Ishikawa (cell line): ENCODE results near the gene GNAT1.

Experiments used
- CEBPB ChIP-seq: IDR thresholded peaks from 2 replicates; pipeline ENCODE4 v1.6.1; 2012
- CREB1 ChIP-seq: IDR thresholded peaks from 2 replicates; pipeline ENCODE4 v1.6.1; 2012; ENCODE audit warnings: low read depth
- EGR1 ChIP-seq: IDR thresholded peaks from 2 replicates; pipeline ENCODE4 v1.6.1; 2012
- EP300 ChIP-seq: IDR thresholded peaks from 2 replicates; pipeline ENCODE4 v1.6.1; 2012; ENCODE audit warnings: borderline replicate concordance
- FOXM1 ChIP-seq: IDR thresholded peaks from 2 replicates; pipeline ENCODE4 v1.6.1; 2012; ENCODE audit warnings: low read depth, borderline replicate concordance
- NFIC ChIP-seq: IDR thresholded peaks from 2 replicates; pipeline ENCODE4 v1.6.1; 2012
- RAD21 ChIP-seq: IDR thresholded peaks from 2 replicates; pipeline ENCODE4 v1.6.1; 2012; ENCODE audit warnings: low read depth
- TAF1 ChIP-seq: IDR thresholded peaks from 2 replicates; pipeline ENCODE4 v1.6.1; 2012; ENCODE audit warnings: low read depth, mild to moderate bottlenecking
- TCF12 ChIP-seq: IDR thresholded peaks from 2 replicates; pipeline ENCODE4 v1.6.1; 2012; ENCODE audit warnings: low read depth
- TEAD4 ChIP-seq: IDR thresholded peaks from 2 replicates; pipeline ENCODE4 v1.6.1; 2012
- USF1 ChIP-seq: IDR thresholded peaks from 2 replicates; pipeline ENCODE4 v1.6.1; 2012
- YY1 ChIP-seq: IDR thresholded peaks from 2 replicates; pipeline ENCODE4 v1.6.1; 2012; ENCODE audit warnings: low read depth
- ZBTB7A ChIP-seq: IDR thresholded peaks from 2 replicates; pipeline ENCODE4 v1.6.1; 2012; ENCODE audit warnings: low read depth
- TF ChIP-seq, protein P1 (sequence below): IDR thresholded peaks from 2 replicates; pipeline ENCODE4 v1.6.1; 2012
- TF ChIP-seq, protein P2 (sequence below): IDR thresholded peaks from 2 replicates; pipeline ENCODE4 v1.6.1; 2012; ENCODE audit warnings: low read depth, mild to moderate bottlenecking

GNAT1 gene

GRCh38 chr3:50150863-50151686 is 40.3 kb upstream of the GNAT1 start:
- TF ChIP-seq RAD21 (no peak), EP300 (no peak), TEAD4 (no peak), USF1 (no peak), NFIC (no peak)
- TF ChIP-seq, protein P1, sequence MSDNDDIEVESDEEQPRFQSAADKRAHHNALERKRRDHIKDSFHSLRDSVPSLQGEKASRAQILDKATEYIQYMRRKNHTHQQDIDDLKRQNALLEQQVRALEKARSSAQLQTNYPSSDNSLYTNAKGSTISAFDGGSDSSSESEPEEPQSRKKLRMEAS = no peak

DNA sequence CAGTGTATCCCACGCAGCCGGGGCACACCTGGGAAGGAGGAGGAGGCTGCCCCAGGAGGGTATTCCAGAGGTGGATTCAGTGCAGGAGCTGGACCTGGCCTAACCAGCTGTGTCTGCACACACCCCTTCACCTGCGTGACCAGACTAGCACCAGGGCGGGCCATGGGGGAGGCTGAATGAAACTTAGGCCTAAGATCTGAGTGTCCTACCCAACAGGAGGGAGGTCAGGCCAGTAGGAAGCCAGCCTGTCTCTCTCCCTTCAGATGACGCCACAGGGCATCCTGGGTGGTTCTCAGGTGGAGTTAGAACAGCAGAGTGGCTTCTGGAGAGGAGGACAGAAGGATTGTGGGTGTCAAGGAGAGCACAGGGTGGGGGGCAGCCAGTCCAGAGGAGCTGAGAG is 39.7 kb upstream of the GNAT1 start:
- TF ChIP-seq CEBPB (no peak), TEAD4 (no peak), NFIC (no peak), CREB1 (no peak), TCF12 (no peak)

DNA sequence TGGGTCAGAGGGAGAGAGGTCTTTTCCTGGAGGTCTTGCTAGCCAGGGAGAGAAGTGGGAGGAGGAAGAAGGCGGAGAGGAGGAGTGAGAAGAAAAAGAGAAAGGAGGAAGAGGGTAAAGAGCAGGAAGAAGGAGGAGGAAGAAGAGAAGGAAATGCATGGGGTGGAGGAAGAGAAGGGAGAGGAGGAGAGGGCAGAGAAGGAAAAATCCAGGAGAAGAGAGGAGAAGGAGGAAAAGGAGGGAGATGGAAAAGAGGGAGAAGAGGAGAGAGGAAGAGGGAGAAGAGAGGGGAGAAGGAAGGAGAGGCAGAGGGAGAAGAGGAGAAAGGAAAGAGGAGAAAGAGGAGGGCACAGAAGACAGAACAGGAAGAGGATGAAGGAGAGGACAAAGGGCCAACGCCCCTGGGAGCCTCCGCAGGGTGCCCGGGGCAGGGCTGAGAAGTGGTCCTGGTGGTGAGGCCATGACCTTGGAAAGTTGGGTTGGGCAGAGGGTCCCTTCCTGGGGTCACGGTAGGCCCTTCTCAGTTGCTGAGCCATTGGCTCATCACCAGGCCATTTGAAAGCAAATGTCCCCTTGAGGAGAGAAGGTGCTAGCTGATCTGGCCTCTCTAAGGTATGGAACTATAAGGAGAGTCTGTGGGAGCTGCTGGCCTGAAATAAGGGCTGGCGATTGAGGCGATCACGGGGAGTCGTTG is 37.5 kb upstream of the GNAT1 start:
- TF ChIP-seq CREB1 = no peak
- TF ChIP-seq RAD21 = no peak
- no peak for TF ChIP-seq USF1
- no peak for TF ChIP-seq TCF12
- TF ChIP-seq ZBTB7A = no peak
- TF ChIP-seq FOXM1 = no peak
- TF ChIP-seq CEBPB = no peak
- TF ChIP-seq EP300 = no peak
- no peak for TF ChIP-seq EGR1
- TF ChIP-seq, protein P2, sequence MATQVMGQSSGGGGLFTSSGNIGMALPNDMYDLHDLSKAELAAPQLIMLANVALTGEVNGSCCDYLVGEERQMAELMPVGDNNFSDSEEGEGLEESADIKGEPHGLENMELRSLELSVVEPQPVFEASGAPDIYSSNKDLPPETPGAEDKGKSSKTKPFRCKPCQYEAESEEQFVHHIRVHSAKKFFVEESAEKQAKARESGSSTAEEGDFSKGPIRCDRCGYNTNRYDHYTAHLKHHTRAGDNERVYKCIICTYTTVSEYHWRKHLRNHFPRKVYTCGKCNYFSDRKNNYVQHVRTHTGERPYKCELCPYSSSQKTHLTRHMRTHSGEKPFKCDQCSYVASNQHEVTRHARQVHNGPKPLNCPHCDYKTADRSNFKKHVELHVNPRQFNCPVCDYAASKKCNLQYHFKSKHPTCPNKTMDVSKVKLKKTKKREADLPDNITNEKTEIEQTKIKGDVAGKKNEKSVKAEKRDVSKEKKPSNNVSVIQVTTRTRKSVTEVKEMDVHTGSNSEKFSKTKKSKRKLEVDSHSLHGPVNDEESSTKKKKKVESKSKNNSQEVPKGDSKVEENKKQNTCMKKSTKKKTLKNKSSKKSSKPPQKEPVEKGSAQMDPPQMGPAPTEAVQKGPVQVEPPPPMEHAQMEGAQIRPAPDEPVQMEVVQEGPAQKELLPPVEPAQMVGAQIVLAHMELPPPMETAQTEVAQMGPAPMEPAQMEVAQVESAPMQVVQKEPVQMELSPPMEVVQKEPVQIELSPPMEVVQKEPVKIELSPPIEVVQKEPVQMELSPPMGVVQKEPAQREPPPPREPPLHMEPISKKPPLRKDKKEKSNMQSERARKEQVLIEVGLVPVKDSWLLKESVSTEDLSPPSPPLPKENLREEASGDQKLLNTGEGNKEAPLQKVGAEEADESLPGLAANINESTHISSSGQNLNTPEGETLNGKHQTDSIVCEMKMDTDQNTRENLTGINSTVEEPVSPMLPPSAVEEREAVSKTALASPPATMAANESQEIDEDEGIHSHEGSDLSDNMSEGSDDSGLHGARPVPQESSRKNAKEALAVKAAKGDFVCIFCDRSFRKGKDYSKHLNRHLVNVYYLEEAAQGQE = no peak
- TF ChIP-seq NFIC = no peak

GRCh38 chr3:50154476-50154839 is 37.0 kb upstream of the GNAT1 start:
- TF ChIP-seq USF1 (no peak), TCF12 (no peak), EGR1 (no peak), TAF1 (no peak), RAD21 (peak; percentile 23; the same call in 1 of the 2 replicates), NFIC (no peak), CEBPB (no peak), YY1 (no peak), ZBTB7A (peak; percentile 27; the same call in 1 of the 2 replicates), EP300 (no peak)
- TF ChIP-seq, protein P1 = no peak

GRCh38 chr3:50154840-50155490 is 36.4 kb upstream of the GNAT1 start, which contains the start of gene SEMA3F:
TSS of gene SEMA3F (plus strand) at chr3:50155324. CDS start at chr3:50159623, 4,299 bp downstream.
- TF ChIP-seq NFIC (no peak), RAD21 (peak; percentile 16; the same call in 1 of the 2 replicates), ZBTB7A (0 out of 2 replicates have a peak, but pooled peaks have one; percentile 12), USF1 (no peak), TAF1 (peak; percentile 51; the same call in 1 of the 2 replicates), CREB1 (no peak), TEAD4 (no peak)

DNA sequence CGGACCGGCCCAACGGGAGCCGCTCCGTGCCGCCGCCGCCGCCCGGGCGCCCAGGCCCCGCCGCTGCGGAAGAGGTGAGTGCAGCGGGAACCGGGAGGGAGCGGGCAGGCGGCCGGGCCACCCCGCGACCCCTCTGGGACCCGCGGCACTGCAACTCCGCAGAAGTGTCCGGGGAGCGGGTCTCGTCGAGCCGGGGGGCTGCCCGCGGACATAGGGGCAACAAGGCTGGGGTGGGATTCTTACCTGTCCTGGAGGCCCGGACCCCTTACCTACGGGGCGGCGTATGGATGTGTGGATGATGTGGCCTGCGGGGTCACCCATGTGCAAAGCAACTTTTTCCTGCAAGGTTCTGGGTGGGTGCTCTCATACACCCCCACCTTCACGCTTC is 35.9 kb upstream of the GNAT1 start:
- TF ChIP-seq ZBTB7A = peak; percentile 67; the same call in 1 of the 2 replicates
- TF ChIP-seq CREB1 = no peak
- 0 out of 2 replicates have a peak, but pooled peaks have one; percentile 8 for TF ChIP-seq TAF1
